Measurements from ENCODE around the gene GNA12.

GNA12 gene

DNA sequence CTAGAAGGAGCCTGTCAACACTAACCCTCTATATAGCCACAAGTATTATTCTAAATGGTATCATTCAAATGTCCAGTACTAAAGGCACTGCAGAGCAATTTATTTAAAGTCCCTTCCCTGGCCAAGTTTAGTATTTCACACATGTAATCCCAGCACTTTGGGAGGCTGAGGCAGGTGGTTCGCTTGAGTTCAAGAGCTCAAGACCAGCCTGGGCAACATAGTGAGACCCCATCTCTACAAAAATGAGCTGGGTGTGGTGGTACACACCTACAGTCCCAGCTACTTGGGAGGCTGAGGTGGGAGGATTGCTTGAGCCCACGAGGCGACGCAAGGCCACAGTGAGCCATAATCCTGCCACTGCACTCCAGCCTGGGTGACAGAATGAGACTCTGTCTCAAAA, 3.6 kb downstream of the GNA12 start:
- no peak for TF ChIP-seq FOXP2 (optimal IDR thresholded peaks at IDR 0.05; ENCODE audit: borderline replicate concordance, extremely low read depth, extremely low read length, insufficient read depth)
- TF ChIP-seq POLR2AphosphoS5 (IDR thresholded peaks at IDR 0.05; ENCODE audit: low read depth, low read length), result no peak
- TF ChIP-seq TAF1 (IDR thresholded peaks at IDR 0.05; ENCODE audit: borderline replicate concordance, insufficient read depth, low read length), result no peak
- TF ChIP-seq SIN3A (IDR thresholded peaks at IDR 0.05; ENCODE audit: borderline replicate concordance, insufficient read depth, low read length), result no peak
- TF ChIP-seq, protein P1, sequence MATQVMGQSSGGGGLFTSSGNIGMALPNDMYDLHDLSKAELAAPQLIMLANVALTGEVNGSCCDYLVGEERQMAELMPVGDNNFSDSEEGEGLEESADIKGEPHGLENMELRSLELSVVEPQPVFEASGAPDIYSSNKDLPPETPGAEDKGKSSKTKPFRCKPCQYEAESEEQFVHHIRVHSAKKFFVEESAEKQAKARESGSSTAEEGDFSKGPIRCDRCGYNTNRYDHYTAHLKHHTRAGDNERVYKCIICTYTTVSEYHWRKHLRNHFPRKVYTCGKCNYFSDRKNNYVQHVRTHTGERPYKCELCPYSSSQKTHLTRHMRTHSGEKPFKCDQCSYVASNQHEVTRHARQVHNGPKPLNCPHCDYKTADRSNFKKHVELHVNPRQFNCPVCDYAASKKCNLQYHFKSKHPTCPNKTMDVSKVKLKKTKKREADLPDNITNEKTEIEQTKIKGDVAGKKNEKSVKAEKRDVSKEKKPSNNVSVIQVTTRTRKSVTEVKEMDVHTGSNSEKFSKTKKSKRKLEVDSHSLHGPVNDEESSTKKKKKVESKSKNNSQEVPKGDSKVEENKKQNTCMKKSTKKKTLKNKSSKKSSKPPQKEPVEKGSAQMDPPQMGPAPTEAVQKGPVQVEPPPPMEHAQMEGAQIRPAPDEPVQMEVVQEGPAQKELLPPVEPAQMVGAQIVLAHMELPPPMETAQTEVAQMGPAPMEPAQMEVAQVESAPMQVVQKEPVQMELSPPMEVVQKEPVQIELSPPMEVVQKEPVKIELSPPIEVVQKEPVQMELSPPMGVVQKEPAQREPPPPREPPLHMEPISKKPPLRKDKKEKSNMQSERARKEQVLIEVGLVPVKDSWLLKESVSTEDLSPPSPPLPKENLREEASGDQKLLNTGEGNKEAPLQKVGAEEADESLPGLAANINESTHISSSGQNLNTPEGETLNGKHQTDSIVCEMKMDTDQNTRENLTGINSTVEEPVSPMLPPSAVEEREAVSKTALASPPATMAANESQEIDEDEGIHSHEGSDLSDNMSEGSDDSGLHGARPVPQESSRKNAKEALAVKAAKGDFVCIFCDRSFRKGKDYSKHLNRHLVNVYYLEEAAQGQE (IDR thresholded peaks at IDR 0.05; ENCODE audit: insufficient read depth in 1 of 2, low read depth in 2 of 2, low read length in 2 of 2), result no peak

DNA sequence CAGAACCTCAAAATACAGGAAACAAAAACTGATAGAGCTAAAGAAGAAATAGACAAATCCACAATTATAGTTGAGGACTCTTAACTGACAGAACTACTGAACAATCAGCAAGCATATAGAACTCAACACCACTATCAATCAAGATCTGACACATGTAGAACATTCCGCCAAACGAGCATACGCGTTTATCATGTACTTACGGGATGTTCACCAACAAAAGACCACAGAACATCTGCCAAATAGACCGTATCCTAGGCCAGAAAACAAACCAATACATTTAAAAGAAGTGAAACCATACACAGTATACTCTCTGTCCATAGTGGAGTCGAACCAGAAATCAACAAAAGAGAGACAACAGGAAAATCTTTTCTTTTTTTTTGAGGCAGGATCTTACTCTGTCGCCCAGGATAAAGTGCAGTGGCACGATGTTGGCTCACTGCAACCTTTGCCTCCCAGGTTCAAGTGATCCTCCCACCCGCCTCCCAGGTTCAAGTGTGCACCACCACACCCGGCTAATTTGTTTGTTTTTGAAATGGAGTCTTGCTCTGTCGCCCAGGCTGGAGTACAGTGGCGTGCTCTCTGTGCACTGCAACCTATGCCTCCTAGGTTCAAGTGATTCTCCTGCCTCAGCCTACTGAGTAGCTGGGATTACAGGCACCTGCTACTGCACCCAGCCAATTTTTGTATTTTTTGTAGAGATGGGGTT, 5.1 kb downstream of the GNA12 start:
- TF ChIP-seq, protein P1 (IDR thresholded peaks at IDR 0.05; ENCODE audit: insufficient read depth in 1 of 2, low read depth in 2 of 2, low read length in 2 of 2), result no peak
- TF ChIP-seq TAF1 (IDR thresholded peaks at IDR 0.05; ENCODE audit: borderline replicate concordance, insufficient read depth, low read length) (no peak), POLR2AphosphoS5 (IDR thresholded peaks at IDR 0.05; ENCODE audit: low read depth, low read length) (no peak), SIN3A (IDR thresholded peaks at IDR 0.05; ENCODE audit: borderline replicate concordance, insufficient read depth, low read length) (no peak), FOXP2 (optimal IDR thresholded peaks at IDR 0.05; ENCODE audit: borderline replicate concordance, extremely low read depth, extremely low read length, insufficient read depth) (no peak)

DNA sequence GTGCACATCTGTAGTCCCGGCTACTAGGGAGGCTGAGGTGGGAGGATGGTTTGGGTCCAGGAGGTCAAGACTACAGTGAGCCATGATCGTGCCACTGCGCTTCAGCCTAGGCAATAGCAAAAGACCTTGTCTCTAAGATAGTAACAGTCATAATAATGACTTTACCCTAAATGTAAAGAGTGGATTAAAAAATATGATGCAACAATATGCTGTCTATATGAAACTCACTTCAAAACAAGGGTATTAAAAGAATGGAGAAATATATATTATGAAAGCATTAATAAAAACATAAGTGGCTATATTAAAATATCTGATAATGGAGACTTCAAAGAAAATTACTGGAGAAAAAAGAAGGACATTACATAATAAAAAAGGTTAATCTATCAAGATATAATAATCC, 5.7 kb downstream of the GNA12 start:
- TF ChIP-seq SIN3A (IDR thresholded peaks at IDR 0.05; ENCODE audit: borderline replicate concordance, insufficient read depth, low read length) (no peak), FOXP2 (optimal IDR thresholded peaks at IDR 0.05; ENCODE audit: borderline replicate concordance, extremely low read depth, extremely low read length, insufficient read depth) (no peak)

DNA sequence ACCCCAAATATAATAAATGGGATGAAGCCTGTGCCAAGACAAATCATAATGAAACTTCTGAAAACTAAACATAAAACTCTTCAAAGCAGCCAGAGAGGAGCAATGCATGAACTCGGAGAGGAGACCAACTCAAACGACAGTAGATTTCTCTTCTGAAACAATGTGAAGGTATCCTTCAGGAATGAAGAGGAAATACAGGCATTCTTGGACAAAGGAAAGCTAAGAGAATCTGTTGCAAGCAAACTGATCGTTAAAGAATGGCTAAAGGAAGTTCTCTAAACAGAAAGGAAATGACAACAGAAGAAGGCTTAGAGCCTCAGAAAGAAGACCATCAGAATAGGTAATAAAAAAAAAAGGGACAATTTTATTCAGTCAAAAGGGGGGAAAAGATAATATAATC, 6.6 kb downstream of the GNA12 start:
- TF ChIP-seq SIN3A (IDR thresholded peaks at IDR 0.05; ENCODE audit: borderline replicate concordance, insufficient read depth, low read length) (no peak), TAF1 (IDR thresholded peaks at IDR 0.05; ENCODE audit: borderline replicate concordance, insufficient read depth, low read length) (no peak), FOXP2 (optimal IDR thresholded peaks at IDR 0.05; ENCODE audit: borderline replicate concordance, extremely low read depth, extremely low read length, insufficient read depth) (no peak), POLR2AphosphoS5 (IDR thresholded peaks at IDR 0.05; ENCODE audit: low read depth, low read length) (no peak)
- TF ChIP-seq, protein P1 (IDR thresholded peaks at IDR 0.05; ENCODE audit: insufficient read depth in 1 of 2, low read depth in 2 of 2, low read length in 2 of 2), result no peak

DNA sequence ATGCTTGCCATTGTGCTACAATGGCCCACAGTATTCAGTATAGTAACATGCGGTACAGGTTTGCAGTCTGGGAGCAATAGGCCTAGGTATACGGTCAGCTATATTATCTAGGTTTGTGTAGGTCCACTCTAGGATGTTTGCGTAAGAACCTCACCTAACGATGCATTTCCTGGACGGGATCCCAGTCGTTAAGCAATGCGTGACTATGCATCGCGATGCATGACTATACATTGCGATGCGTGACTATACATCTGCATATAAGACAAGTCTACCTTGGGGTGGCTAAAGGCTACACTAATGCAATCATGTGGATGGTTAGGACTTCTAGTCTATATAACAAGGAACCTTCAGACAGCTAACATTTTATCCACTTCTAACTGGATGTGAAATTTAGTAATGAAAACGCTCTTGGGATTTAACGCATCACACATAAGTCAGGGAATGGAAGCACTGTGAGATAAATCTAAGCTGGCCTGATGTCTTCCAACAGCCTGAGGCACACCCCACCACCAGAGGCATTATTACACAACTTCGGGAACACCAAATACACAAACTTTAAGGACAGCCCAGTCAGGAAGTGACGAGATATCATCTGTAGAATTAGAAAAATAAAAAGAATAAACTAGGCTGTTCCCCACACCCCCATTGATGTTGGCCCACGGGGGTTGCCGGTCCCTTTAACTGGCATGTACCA, 9.2 kb downstream of the GNA12 start:
- TF ChIP-seq, protein P1 (IDR thresholded peaks at IDR 0.05; ENCODE audit: insufficient read depth in 1 of 2, low read depth in 2 of 2, low read length in 2 of 2), result no peak
- TF ChIP-seq TAF1 (IDR thresholded peaks at IDR 0.05; ENCODE audit: borderline replicate concordance, insufficient read depth, low read length) (no peak), POLR2AphosphoS5 (IDR thresholded peaks at IDR 0.05; ENCODE audit: low read depth, low read length) (no peak), SIN3A (IDR thresholded peaks at IDR 0.05; ENCODE audit: borderline replicate concordance, insufficient read depth, low read length) (no peak), FOXP2 (optimal IDR thresholded peaks at IDR 0.05; ENCODE audit: borderline replicate concordance, extremely low read depth, extremely low read length, insufficient read depth) (no peak)

All from PFSK-1 (cell line).